Right lobe of liver (tissue), 4 donors: ENCODE results near the gene PREX1.

Experiments
- CTCF ChIP-seq, 4 donors: fragments of 200-600 bp in 3 of 4; fragments of 450-650 bp in 1 of 4; IDR thresholded peaks; one replicate each; pipeline versions ENCODE4 v1.5.1 to v1.8.0; 2016 to 2022; ENCODE audit warnings: antibody characterized with exemption in 4 of 4, mild to moderate bottlenecking in 2 of 4
- POLR2A ChIP-seq: fragments of 450-650 bp; IDR thresholded peaks from one replicate; pipeline ENCODE4 v1.6.1; 2017; ENCODE audit warnings: antibody characterized with exemption, mild to moderate bottlenecking
- donor health status: DM: no; HTN: no; CAD: no.
- donor health status: DM: no; HTN: no; CAD: no.
- donor health status: DM: no; HTN: yes; CAD: no.

GRCh38 chr20:48821261-48821920 is 6.4 kb downstream of the PREX1 start:
- TF ChIP-seq POLR2A = no peak
- TF ChIP-seq CTCF (IDR thresholded peaks at IDR 0.05) = no peak
